DOHH2 (cell line): ENCODE results near the gene KCNK3.

Experiments used
- H3F3A ChIP-seq: fragments of 200-600 bp; sonication (generic), shearing (Covaris generic); 2 replicates; pipeline ENCODE4 v1.6.0; 2016; ENCODE audit warnings: antibody characterized with exemption, mild to moderate bottlenecking; ENCODE audit not compliant: control insufficient read depth, insufficient read depth
- H3K27ac ChIP-seq: fragments of 200-600 bp; sonication (generic); 2 replicates; pipeline ENCODE4 v1.5.1; 2014; ENCODE audit warnings: low read depth, mild to moderate bottlenecking, low read length, moderate library complexity
- H3K27me3 ChIP-seq: fragments of 200-600 bp; sonication (generic); 2 replicates; pipeline ENCODE4 v1.6.1; 2014; ENCODE audit warnings: mild to moderate bottlenecking, low read length, mixed read lengths; ENCODE audit not compliant: control insufficient read depth
- H3K36me3 ChIP-seq: fragments of 200-600 bp; sonication (generic); 2 replicates; pipeline ENCODE4 v1.6.1; 2014; ENCODE audit warnings: mild to moderate bottlenecking, low read length, moderate library complexity, mixed read lengths; ENCODE audit not compliant: control insufficient read depth
- H3K4me1 ChIP-seq: fragments of 200-600 bp; sonication (generic); 2 replicates; pipeline ENCODE4 v1.6.1; 2014; ENCODE audit warnings: mild to moderate bottlenecking, low read length, mixed read lengths; ENCODE audit not compliant: control insufficient read depth
- H3K4me2 ChIP-seq: fragments of 200-600 bp; sonication (generic); 2 replicates; pipeline ENCODE4 v1.6.0; 2014; ENCODE audit warnings: mild to moderate bottlenecking, low read length, moderate library complexity
- H3K4me3 ChIP-seq: fragments of 200-600 bp; sonication (generic); 2 replicates; pipeline ENCODE4 v1.5.1; 2014; ENCODE audit warnings: mild to moderate bottlenecking, low read length, mixed read lengths
- H3K79me2 ChIP-seq: fragments of 200-600 bp; sonication (generic); 2 replicates; pipeline ENCODE4 v1.6.1; 2014; ENCODE audit warnings: mild to moderate bottlenecking, low read length, mixed read lengths; ENCODE audit not compliant: control insufficient read depth
- H3K9me2 ChIP-seq: fragments of 200-600 bp; sonication (generic); replicated peaks from 2 replicates; pipeline ENCODE4 v1.6.1; 2014; ENCODE audit warnings: mild to moderate bottlenecking, low read length, mixed read lengths; ENCODE audit not compliant: control insufficient read depth
- H3K9me3 ChIP-seq: fragments of 200-600 bp; sonication (generic); 2 replicates; pipeline ENCODE4 v1.6.1; 2014; ENCODE audit warnings: antibody characterized with exemption, low read length, mixed read lengths; ENCODE audit not compliant: control insufficient read depth, insufficient read depth
- H4K20me1 ChIP-seq: fragments of 200-600 bp; sonication (generic); 2 replicates; pipeline ENCODE4 v1.6.0; 2014; ENCODE audit warnings: low read depth, mild to moderate bottlenecking, antibody characterized with exemption, low read length, moderate library complexity; ENCODE audit not compliant: control insufficient read depth, insufficient read depth
- CTCF ChIP-seq: fragments of 200-600 bp; sonication (generic); IDR thresholded peaks from one replicate; pipeline ENCODE4 v1.5.1; 2014; ENCODE audit warnings: antibody characterized with exemption, mild to moderate bottlenecking, low read depth, low read length; ENCODE audit not compliant: poor library complexity, severe bottlenecking
- EZH2phosphoT487 ChIP-seq: fragments of 200-600 bp; sonication (generic); IDR thresholded peaks from 2 replicates; pipeline ENCODE4 v1.6.1; 2017; ENCODE audit warnings: borderline replicate concordance, mild to moderate bottlenecking, antibody characterized with exemption, low read length, moderate library complexity, mixed read lengths

The KCNK3 gene

DNA sequence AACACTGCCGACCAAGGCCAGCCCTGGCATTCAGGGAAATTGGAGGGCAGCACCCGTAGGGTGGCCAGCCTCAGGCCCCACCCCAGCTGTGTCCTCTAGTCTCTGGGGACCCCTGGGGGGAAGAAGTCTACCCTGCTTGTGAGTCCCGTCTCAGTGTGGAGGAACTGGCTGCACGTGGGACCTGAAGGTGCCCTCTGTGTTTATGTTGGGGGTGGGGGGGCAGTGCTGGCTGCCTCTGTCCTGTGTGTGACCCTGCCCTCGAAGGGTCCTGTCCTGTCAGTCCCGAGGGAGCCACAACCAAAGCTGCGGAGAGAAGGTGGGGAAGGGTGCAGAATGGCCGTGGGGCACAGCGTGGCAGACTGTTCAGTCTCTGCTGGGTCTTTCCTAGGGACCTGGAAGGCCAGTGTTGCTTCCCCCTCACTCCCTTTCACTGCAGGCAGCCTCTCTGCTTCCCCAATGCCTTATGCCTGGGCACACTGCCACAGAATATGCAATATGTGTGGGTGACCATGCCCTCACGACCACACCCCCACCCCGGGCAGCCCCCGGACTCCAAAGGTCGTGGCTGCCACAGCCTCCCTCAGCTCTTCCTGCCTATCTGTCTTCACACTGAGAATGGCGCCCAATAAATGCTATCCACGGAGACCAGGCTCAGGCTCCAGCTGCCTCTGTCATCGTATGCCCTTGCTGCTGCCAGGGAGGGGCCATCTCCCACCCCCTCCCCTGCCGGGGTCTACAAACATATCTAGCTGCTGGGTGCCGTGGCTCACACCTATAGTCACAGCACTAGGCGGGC, 38.2 kb downstream of the KCNK3 start:
- Histone ChIP-seq H3K9me2 (no peaks in the 10 kb centered on the region), H3K27ac (no peak overlapping the region), H3K9me3 (no peaks in the 10 kb centered on the region), H4K20me1 (no peaks in the 10 kb centered on the region), H3F3A (no peaks in the 10 kb centered on the region), H3K4me3 (no peak overlapping the region), H3K79me2 (no peaks in the 10 kb centered on the region), H3K27me3 (no peaks in the 10 kb centered on the region), H3K4me2 (no peak overlapping the region), H3K4me1 (no peaks in the 10 kb centered on the region), H3K36me3 (no peaks in the 10 kb centered on the region)
- no peak for TF ChIP-seq EZH2phosphoT487
- no peak for TF ChIP-seq CTCF

DNA sequence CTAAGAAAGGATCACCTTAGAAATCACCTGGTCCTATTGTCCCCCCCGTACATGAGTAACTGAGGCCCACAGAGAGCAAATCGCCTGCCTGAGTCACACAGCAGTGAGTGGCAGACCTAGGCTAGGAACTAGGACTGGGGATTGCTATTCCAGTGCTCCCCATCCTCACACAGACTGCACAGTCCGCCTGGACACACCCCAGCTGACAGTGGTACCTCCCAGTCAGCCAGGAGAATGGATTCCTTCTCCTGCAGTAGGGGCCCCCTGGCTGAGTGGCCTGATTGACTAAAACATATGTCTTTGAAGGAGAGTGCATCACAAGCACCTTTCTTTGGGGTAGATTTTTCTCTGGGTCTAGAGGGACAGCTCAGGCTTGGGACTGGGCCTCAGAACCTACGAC, 39.2 kb downstream of the KCNK3 start:
- Histone ChIP-seq H3K9me2 (no peaks in the 10 kb centered on the region), H3K27me3 (no peaks in the 10 kb centered on the region), H3F3A (no peaks in the 10 kb centered on the region), H4K20me1 (no peaks in the 10 kb centered on the region), H3K27ac (no peak overlapping the region), H3K9me3 (no peaks in the 10 kb centered on the region), H3K4me3 (no peak overlapping the region), H3K36me3 (no peaks in the 10 kb centered on the region), H3K79me2 (no peaks in the 10 kb centered on the region), H3K4me1 (no peaks in the 10 kb centered on the region), H3K4me2 (no peak overlapping the region)
- no peak for TF ChIP-seq EZH2phosphoT487
- TF ChIP-seq CTCF: no peak

- Histone ChIP-seq H3K9me2 (no peaks in the 10 kb centered on the region), H3K27me3 (no peaks in the 10 kb centered on the region), H3F3A (no peaks in the 10 kb centered on the region), H3K79me2 (no peaks in the 10 kb centered on the region), H4K20me1 (no peaks in the 10 kb centered on the region), H3K27ac (no peak overlapping the region), H3K4me1 (no peaks in the 10 kb centered on the region), H3K4me3 (no peak overlapping the region), H3K9me3 (no peaks in the 10 kb centered on the region), H3K4me2 (no peak overlapping the region), H3K36me3 (no peaks in the 10 kb centered on the region)
- TF ChIP-seq CTCF: no peak
- no peak for TF ChIP-seq EZH2phosphoT487
These were observed 39.9 kb downstream of the KCNK3 start for GRCh38 chr2:26732446-26732845.
